ENCODE results near the gene DYSF.

Gene DYSF

DNA sequence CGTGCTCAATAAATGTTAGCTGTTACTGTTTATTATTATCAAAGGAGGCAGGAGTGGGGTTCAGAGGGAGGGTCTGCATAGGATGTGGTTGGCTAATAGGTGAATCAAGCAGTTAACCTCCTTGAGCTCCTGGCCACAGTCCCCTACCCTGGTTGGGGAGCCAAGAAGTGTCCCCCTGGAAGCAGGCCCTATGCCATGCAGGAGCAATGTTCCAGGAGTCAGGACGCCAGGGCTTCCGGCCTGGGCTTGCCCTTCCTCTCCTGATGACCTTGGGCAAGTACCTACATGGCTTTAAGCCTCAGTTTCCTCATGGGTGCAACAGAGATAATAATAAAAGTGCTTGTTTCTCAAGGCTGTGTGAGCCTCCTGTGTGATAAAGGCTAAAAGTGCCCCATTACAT, 84.9 kb downstream of the DYSF start:
- Histone ChIP-seq H3K4me3 (ENCODE audit: severe bottlenecking) (no peak overlapping the region), H3K9me3 (ENCODE audit: severe bottlenecking) (no peaks in the 10 kb centered on the region), H3K27ac (ENCODE audit: poor library complexity, severe bottlenecking) (no peak overlapping the region), H3K27me3 (ENCODE audit: insufficient read depth, poor library complexity, severe bottlenecking) (no peaks in the 10 kb centered on the region), H3K4me1 (ENCODE audit: insufficient read depth, poor library complexity, severe bottlenecking) (peaks cover 8% of the 10 kb centered on the region), H3K36me3 (ENCODE audit: low read depth) (no peaks in the 10 kb centered on the region)
- ATAC-seq (ENCODE audit: low read depth) (no peak), DNase-seq (ENCODE audit: low spot score) (peak; percentile 24)
- TF ChIP-seq, protein P1, sequence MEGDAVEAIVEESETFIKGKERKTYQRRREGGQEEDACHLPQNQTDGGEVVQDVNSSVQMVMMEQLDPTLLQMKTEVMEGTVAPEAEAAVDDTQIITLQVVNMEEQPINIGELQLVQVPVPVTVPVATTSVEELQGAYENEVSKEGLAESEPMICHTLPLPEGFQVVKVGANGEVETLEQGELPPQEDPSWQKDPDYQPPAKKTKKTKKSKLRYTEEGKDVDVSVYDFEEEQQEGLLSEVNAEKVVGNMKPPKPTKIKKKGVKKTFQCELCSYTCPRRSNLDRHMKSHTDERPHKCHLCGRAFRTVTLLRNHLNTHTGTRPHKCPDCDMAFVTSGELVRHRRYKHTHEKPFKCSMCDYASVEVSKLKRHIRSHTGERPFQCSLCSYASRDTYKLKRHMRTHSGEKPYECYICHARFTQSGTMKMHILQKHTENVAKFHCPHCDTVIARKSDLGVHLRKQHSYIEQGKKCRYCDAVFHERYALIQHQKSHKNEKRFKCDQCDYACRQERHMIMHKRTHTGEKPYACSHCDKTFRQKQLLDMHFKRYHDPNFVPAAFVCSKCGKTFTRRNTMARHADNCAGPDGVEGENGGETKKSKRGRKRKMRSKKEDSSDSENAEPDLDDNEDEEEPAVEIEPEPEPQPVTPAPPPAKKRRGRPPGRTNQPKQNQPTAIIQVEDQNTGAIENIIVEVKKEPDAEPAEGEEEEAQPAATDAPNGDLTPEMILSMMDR (IDR thresholded peaks at IDR 0.05; ENCODE audit: poor library complexity, severe bottlenecking), result no peak

DNA sequence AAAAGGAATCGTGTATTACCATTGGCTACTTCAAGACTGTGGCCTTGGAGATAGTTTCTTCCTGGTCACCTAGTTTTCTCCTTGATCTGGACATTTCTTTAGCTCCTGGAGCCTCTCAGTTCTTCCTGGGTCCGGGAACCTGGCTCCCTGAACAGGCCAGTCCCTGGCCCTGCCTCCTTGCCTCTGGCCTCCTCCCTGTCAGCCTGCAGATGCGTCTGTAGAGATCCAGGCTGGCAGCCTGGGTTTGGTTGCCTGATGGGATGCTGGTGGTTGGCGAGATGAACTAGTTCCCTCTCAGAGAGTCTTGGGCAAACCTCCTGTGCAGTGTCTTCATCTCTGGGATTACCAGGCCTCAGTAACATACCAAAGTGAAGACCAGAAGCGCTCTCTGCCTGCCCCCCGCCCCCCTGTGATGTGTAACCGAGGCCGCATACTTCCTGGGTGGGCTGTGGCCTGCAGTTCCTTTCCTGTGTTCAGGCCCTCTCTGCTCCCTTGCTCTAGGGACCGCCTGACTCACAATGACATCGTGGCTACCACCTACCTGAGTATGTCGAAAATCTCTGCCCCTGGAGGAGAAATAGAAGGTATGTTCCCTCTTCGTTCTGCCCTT, 85.4 kb downstream of the DYSF start:
- no peak for ATAC-seq (ENCODE audit: low read depth)
- H3K4me1 ChIP-seq (ENCODE audit: insufficient read depth, poor library complexity, severe bottlenecking), result peaks cover 8% of the 10 kb centered on the region
- TF ChIP-seq, protein P1 (IDR thresholded peaks at IDR 0.05; ENCODE audit: poor library complexity, severe bottlenecking), result no peak

GRCh38 chr2:71540818-71541217, 87.5 kb downstream of the DYSF start:
- ATAC-seq (ENCODE audit: low read depth) (no peak), DNase-seq (ENCODE audit: low spot score) (no peak)
- Histone ChIP-seq H3K4me3 (ENCODE audit: severe bottlenecking) (no peak overlapping the region), H3K4me1 (ENCODE audit: insufficient read depth, poor library complexity, severe bottlenecking) (peaks cover 8% of the 10 kb centered on the region), H3K36me3 (ENCODE audit: low read depth) (no peaks in the 10 kb centered on the region), H3K27me3 (ENCODE audit: insufficient read depth, poor library complexity, severe bottlenecking) (no peaks in the 10 kb centered on the region), H3K9me3 (ENCODE audit: severe bottlenecking) (no peaks in the 10 kb centered on the region), H3K27ac (ENCODE audit: poor library complexity, severe bottlenecking) (no peak overlapping the region)
- TF ChIP-seq, protein P1 (IDR thresholded peaks at IDR 0.05; ENCODE audit: poor library complexity, severe bottlenecking), result no peak

More for the DNA sequence above, 85.4 kb downstream of the DYSF start:
- DNase-seq (ENCODE audit: low spot score), result peak; percentile 28
- Histone ChIP-seq H3K36me3 (ENCODE audit: low read depth) (no peaks in the 10 kb centered on the region), H3K4me3 (ENCODE audit: severe bottlenecking) (no peak overlapping the region), H3K27ac (ENCODE audit: poor library complexity, severe bottlenecking) (no peak overlapping the region), H3K27me3 (ENCODE audit: insufficient read depth, poor library complexity, severe bottlenecking) (no peaks in the 10 kb centered on the region), H3K9me3 (ENCODE audit: severe bottlenecking) (no peaks in the 10 kb centered on the region)

DNA sequence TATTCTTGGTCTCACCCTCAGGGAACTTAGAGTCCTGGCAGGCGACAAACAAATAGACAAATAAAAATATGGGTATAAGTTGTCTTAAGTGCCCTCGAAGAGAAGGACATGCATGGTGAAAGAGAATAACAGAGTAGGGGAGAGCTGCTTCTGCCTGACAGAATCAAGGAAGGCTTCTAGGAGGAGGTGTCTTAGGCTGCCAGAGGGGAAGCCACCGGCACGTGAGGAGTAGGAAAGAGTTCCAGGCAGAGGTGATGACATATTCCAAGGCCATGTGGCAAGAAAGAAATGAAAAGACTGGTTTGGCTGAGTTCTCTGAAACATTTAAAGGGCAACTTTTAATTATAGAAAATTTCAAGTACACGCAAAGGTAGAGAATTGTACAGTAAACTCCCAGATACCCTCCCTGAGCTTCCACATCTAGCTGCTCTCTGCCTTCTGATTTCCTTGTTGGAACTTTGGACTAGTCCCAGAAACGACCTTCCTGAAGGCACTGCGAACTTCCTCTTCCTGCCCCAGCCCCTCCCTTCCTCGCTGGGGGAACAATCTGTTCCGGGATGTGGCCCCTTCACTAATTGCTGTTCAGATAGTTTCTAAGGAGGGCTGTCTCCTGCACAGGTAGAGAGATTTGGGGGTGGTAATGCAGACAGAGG, 91.7 kb downstream of the DYSF start:
- Histone ChIP-seq H3K27ac (ENCODE audit: poor library complexity, severe bottlenecking) (no peak overlapping the region), H3K27me3 (ENCODE audit: insufficient read depth, poor library complexity, severe bottlenecking) (no peaks in the 10 kb centered on the region), H3K9me3 (ENCODE audit: severe bottlenecking) (no peaks in the 10 kb centered on the region), H3K36me3 (ENCODE audit: low read depth) (no peaks in the 10 kb centered on the region), H3K4me1 (ENCODE audit: insufficient read depth, poor library complexity, severe bottlenecking) (no peaks in the 10 kb centered on the region), H3K4me3 (ENCODE audit: severe bottlenecking) (no peak overlapping the region)
- TF ChIP-seq, protein P1 (IDR thresholded peaks at IDR 0.05; ENCODE audit: poor library complexity, severe bottlenecking), result no peak
- DNase-seq (ENCODE audit: low spot score) (peak; percentile 14), ATAC-seq (ENCODE audit: low read depth) (no peak; the same call in 2 of the 3 replicates)

All from RWPE2 (cell line).